Stimulated activated CD8-positive, alpha-beta memory T cell treated with anti-CD3 and anti-CD28 coated beads, Interleukin-15, amount 100 ng/mL, for 24 hours (primary cell): ENCODE measurements around the gene GRB14.

Source experiments
- DNase-seq: peaks from one replicate; pipeline ENCODE4 v3.0.0-alpha.2; 2020; ENCODE audit warnings: low read depth

The GRB14 gene

GRCh38 chr2:164613321-164613982 lies 7.8 kb downstream of the GRB14 start:
- no peak for DNase-seq

GRCh38 chr2:164609790-164610189 lies 11.5 kb downstream of the GRB14 start:
- DNase-seq = no peak

GRCh38 chr2:164606557-164606956 lies 14.7 kb downstream of the GRB14 start:
- no peak for DNase-seq

GRCh38 chr2:164605295-164605694 lies 16.0 kb downstream of the GRB14 start:
- no peak for DNase-seq

- DNase-seq = no peak
Measured at GRCh38 chr2:164600763-164601162, 20.5 kb downstream of the GRB14 start.

GRCh38 chr2:164599954-164600589 lies 21.2 kb downstream of the GRB14 start:
- no peak for DNase-seq

GRCh38 chr2:164597983-164598382 lies 23.3 kb downstream of the GRB14 start:
- no peak for DNase-seq

GRCh38 chr2:164595031-164595430 lies 26.3 kb downstream of the GRB14 start:
- DNase-seq = no peak

GRCh38 chr2:164593959-164594358 lies 27.3 kb downstream of the GRB14 start:
- no peak for DNase-seq

GRCh38 chr2:164593541-164593940 lies 27.7 kb downstream of the GRB14 start:
- DNase-seq = no peak

GRCh38 chr2:164589522-164589921 lies 31.8 kb downstream of the GRB14 start:
- DNase-seq = no peak

- no peak for DNase-seq
Measured at GRCh38 chr2:164581050-164581449, 40.2 kb downstream of the GRB14 start.

GRCh38 chr2:164574931-164575330 lies 46.4 kb downstream of the GRB14 start:
- DNase-seq = no peak

- no peak for DNase-seq
Measured at GRCh38 chr2:164570475-164570874, 50.8 kb downstream of the GRB14 start.

GRCh38 chr2:164569378-164569777 lies 51.9 kb downstream of the GRB14 start:
- no peak for DNase-seq

GRCh38 chr2:164568317-164568716 lies 53.0 kb downstream of the GRB14 start:
- no peak for DNase-seq

GRCh38 chr2:164567335-164567989 lies 53.8 kb downstream of the GRB14 start:
- no peak for DNase-seq

GRCh38 chr2:164565359-164565758 lies 55.9 kb downstream of the GRB14 start:
- no peak for DNase-seq

GRCh38 chr2:164562666-164563065 lies 58.6 kb downstream of the GRB14 start:
- no peak for DNase-seq

GRCh38 chr2:164561991-164562390 lies 59.3 kb downstream of the GRB14 start:
- no peak for DNase-seq

GRCh38 chr2:164561416-164561815 lies 59.9 kb downstream of the GRB14 start:
- no peak for DNase-seq

- DNase-seq = no peak
Measured at GRCh38 chr2:164560902-164561301, 60.4 kb downstream of the GRB14 start.

GRCh38 chr2:164560181-164560792 lies 61.0 kb downstream of the GRB14 start:
- no peak for DNase-seq
